ENCODE measurements around the gene QRICH2.
"Not testable (repeated sequence)": the region's sequence is repeated elsewhere in the genome, so short reads cannot be mapped to it uniquely, and the experiment has no call there.

Gene QRICH2

GRCh38 chr17:76266244-76266938, 41.7 kb downstream of the QRICH2 start:
- no peak for DNase-seq (ENCODE audit: low spot score)

- no peak for DNase-seq (ENCODE audit: low spot score)
Observed at GRCh38 chr17:76265624-76266243, 42.3 kb downstream of the QRICH2 start.

- peak; percentile 99 for DNase-seq (ENCODE audit: low spot score)
Observed at GRCh38 chr17:76264755-76265623, 43.1 kb downstream of the QRICH2 start, which contains the start of gene UBALD2. TSS of gene UBALD2 (plus strand) at chr17:76265348. CDS start at chr17:76265506, 158 bp downstream.

GRCh38 chr17:76264425-76264754, 43.7 kb downstream of the QRICH2 start:
- DNase-seq (ENCODE audit: low spot score) = no peak

- DNase-seq (ENCODE audit: low spot score) = no peak
Observed at GRCh38 chr17:76263896-76264295, 44.2 kb downstream of the QRICH2 start.

GRCh38 chr17:76262732-76263344, 45.2 kb downstream of the QRICH2 start:
- DNase-seq (ENCODE audit: low spot score) = peak; percentile 66

GRCh38 chr17:76261421-76262215, 46.5 kb downstream of the QRICH2 start:
- peak; percentile 57 for DNase-seq (ENCODE audit: low spot score)

- no peak for DNase-seq (ENCODE audit: low spot score)
Observed at GRCh38 chr17:76260669-76261068, 47.4 kb downstream of the QRICH2 start.

GRCh38 chr17:76260220-76260619, 47.9 kb downstream of the QRICH2 start:
- no peak for DNase-seq (ENCODE audit: low spot score)

GRCh38 chr17:76256430-76257050, 51.5 kb downstream of the QRICH2 start:
- not testable (repeated sequence) for DNase-seq (ENCODE audit: low spot score)

- no peak for DNase-seq (ENCODE audit: low spot score)
Observed at GRCh38 chr17:76255801-76256429, 52.2 kb downstream of the QRICH2 start.

- no peak for DNase-seq (ENCODE audit: low spot score)
Observed at GRCh38 chr17:76254275-76254674, 53.8 kb downstream of the QRICH2 start.

- DNase-seq (ENCODE audit: low spot score) = no peak
Observed at GRCh38 chr17:76253841-76254240, 54.2 kb downstream of the QRICH2 start.

- DNase-seq (ENCODE audit: low spot score) = not testable (repeated sequence)
Observed at GRCh38 chr17:76252967-76253766, 54.9 kb downstream of the QRICH2 start.

GRCh38 chr17:76252040-76252954, 55.8 kb downstream of the QRICH2 start:
- peak; percentile 42 for DNase-seq (ENCODE audit: low spot score)

- DNase-seq (ENCODE audit: low spot score) = no peak
Observed at GRCh38 chr17:76251478-76252039, 56.5 kb downstream of the QRICH2 start.

- no peak for DNase-seq (ENCODE audit: low spot score)
Observed at GRCh38 chr17:76250141-76250540, 57.9 kb downstream of the QRICH2 start.

Measured in germinal center (tissue), 1 donor.